HFF-Myc (cell line): ENCODE measurements around the gene FAM9A.

Experiments used
- DNase-seq: peaks from one replicate; pipeline ENCODE4 v3.0.0-alpha.2; 2011; ENCODE audit warnings: low read depth; ENCODE audit errors: extremely low read depth
- H3K4me3 ChIP-seq: replicated peaks from 2 replicates; pipeline ENCODE4 v1.5.1; 2011; ENCODE audit warnings: low read depth, mild to moderate bottlenecking, control low read depth, low read length
- CTCF ChIP-seq: IDR thresholded peaks from 2 replicates; pipeline ENCODE4 v1.5.1; 2012; ENCODE audit warnings: mild to moderate bottlenecking, low read depth, low read length, control low read depth; ENCODE audit errors: missing control alignments

The FAM9A gene

GRCh38 chrX:8755813-8756212, 45.4 kb downstream of the FAM9A start:
- no peak overlapping the region for H3K4me3 ChIP-seq
- DNase-seq = no peak
- TF ChIP-seq CTCF = no peak

- TF ChIP-seq CTCF = no peak
- no peak for DNase-seq
These were observed 46.1 kb downstream of the FAM9A start for GRCh38 chrX:8755116-8755515.

GRCh38 chrX:8749697-8750096, 51.5 kb downstream of the FAM9A start:
- no peak for TF ChIP-seq CTCF
- no peak overlapping the region for H3K4me3 ChIP-seq

More at GRCh38 chrX:8755116-8755515, 46.1 kb downstream of the FAM9A start:
- no peak overlapping the region for H3K4me3 ChIP-seq

GRCh38 chrX:8748855-8749254, 52.3 kb downstream of the FAM9A start:
- no peak for DNase-seq
- peak; percentile 60 for TF ChIP-seq CTCF

More at GRCh38 chrX:8749697-8750096, 51.5 kb downstream of the FAM9A start:
- no peak for DNase-seq

GRCh38 chrX:8743126-8743732, 58.0 kb downstream of the FAM9A start:
- peak; percentile 69 for TF ChIP-seq CTCF
- no peak overlapping the region for H3K4me3 ChIP-seq
- DNase-seq = no peak

More at GRCh38 chrX:8748855-8749254, 52.3 kb downstream of the FAM9A start:
- no peak overlapping the region for H3K4me3 ChIP-seq

GRCh38 chrX:8741981-8742380, 59.2 kb downstream of the FAM9A start:
- no peak for DNase-seq
- TF ChIP-seq CTCF = no peak
- H3K4me3 ChIP-seq = no peak overlapping the region
